Nephron progenitor cell (in vitro differentiated cells): ENCODE data around the gene TECPR2.
A peak's percentile ranks its signal among the peaks of the same experiment; 100 is the strongest.

ENCODE experiments used
- DNase-seq: peaks from one replicate; pipeline ENCODE4 v3.0.0; 2021
- H3K27ac Mint-ChIP-seq: 2 replicates; pipeline ENCODE4 v1.8.0; 2021; ENCODE audit warnings: mild to moderate bottlenecking, moderate library complexity, mixed read lengths
- H3K27me3 Mint-ChIP-seq: 2 replicates; pipeline ENCODE4 v1.8.0; 2021; ENCODE audit warnings: mild to moderate bottlenecking, low read depth, mixed read lengths; ENCODE audit not compliant: poor library complexity
- H3K36me3 Mint-ChIP-seq: 2 replicates; pipeline ENCODE4 v1.8.0; 2021; ENCODE audit warnings: low read depth, mixed read lengths
- H3K4me1 Mint-ChIP-seq: 2 replicates; pipeline ENCODE4 v1.8.0; 2021; ENCODE audit warnings: mixed read lengths
- H3K4me3 Mint-ChIP-seq: 2 replicates; pipeline ENCODE4 v1.8.0; 2021; ENCODE audit warnings: mild to moderate bottlenecking, moderate library complexity, mixed read lengths
- H3K9me3 Mint-ChIP-seq: 2 replicates; pipeline ENCODE4 v1.8.0; 2021; ENCODE audit warnings: mild to moderate bottlenecking, moderate library complexity, mixed read lengths
- CTCF ChIP-seq: fragments of 200-600 bp; sonication (generic); IDR thresholded peaks from 2 replicates; pipeline ENCODE4 v1.5.0; 2021; ENCODE audit warnings: antibody characterized with exemption

Gene TECPR2

GRCh38 chr14:102417001-102417431, 54.3 kb downstream of the TECPR2 start:
- peaks cover 5% of the 10 kb centered on the region for H3K27me3 Mint-ChIP-seq
- H3K27ac Mint-ChIP-seq: peak overlapping the region; percentile 87
- DNase-seq: no peak
- no peaks in the 10 kb centered on the region for H3K9me3 Mint-ChIP-seq
- peaks cover 55% of the 10 kb centered on the region for H3K4me1 Mint-ChIP-seq
- TF ChIP-seq CTCF: no peak
- peak overlapping the region; percentile 2 for H3K4me3 Mint-ChIP-seq
- H3K36me3 Mint-ChIP-seq: peaks cover 21% of the 10 kb centered on the region

- no peak for TF ChIP-seq CTCF
- no peak for DNase-seq
- no peaks in the 10 kb centered on the region for H3K9me3 Mint-ChIP-seq
- peaks cover 55% of the 10 kb centered on the region for H3K4me1 Mint-ChIP-seq
- peaks cover 21% of the 10 kb centered on the region for H3K36me3 Mint-ChIP-seq
- H3K27me3 Mint-ChIP-seq: peaks cover 5% of the 10 kb centered on the region
- peak overlapping the region; percentile 87 for H3K27ac Mint-ChIP-seq
- no peak overlapping the region for H3K4me3 Mint-ChIP-seq
These were observed 54.9 kb downstream of the TECPR2 start for GRCh38 chr14:102417646-102418045.

GRCh38 chr14:102418169-102418852, 55.6 kb downstream of the TECPR2 start:
- Mint-ChIP-seq H3K4me1 (peaks cover 55% of the 10 kb centered on the region), H3K27me3 (peaks cover 5% of the 10 kb centered on the region), H3K27ac (peak overlapping the region; percentile 72), H3K36me3 (peaks cover 21% of the 10 kb centered on the region), H3K4me3 (no peak overlapping the region), H3K9me3 (no peaks in the 10 kb centered on the region)
- TF ChIP-seq CTCF: no peak
- DNase-seq: no peak

- H3K4me1 Mint-ChIP-seq: peaks cover 55% of the 10 kb centered on the region
- no peak for DNase-seq
- peaks cover 25% of the 10 kb centered on the region for H3K36me3 Mint-ChIP-seq
- no peaks in the 10 kb centered on the region for H3K9me3 Mint-ChIP-seq
- H3K27ac Mint-ChIP-seq: peak overlapping the region; percentile 92
- H3K4me3 Mint-ChIP-seq: no peak overlapping the region
- peaks cover 5% of the 10 kb centered on the region for H3K27me3 Mint-ChIP-seq
- TF ChIP-seq CTCF: no peak
These were observed 56.1 kb downstream of the TECPR2 start for GRCh38 chr14:102418853-102419240.

GRCh38 chr14:102419276-102419675, 56.5 kb downstream of the TECPR2 start:
- peaks cover 55% of the 10 kb centered on the region for H3K4me1 Mint-ChIP-seq
- TF ChIP-seq CTCF: no peak
- H3K27me3 Mint-ChIP-seq: peaks cover 5% of the 10 kb centered on the region
- peaks cover 25% of the 10 kb centered on the region for H3K36me3 Mint-ChIP-seq
- H3K27ac Mint-ChIP-seq: peak overlapping the region; percentile 92
- no peak overlapping the region for H3K4me3 Mint-ChIP-seq
- H3K9me3 Mint-ChIP-seq: no peaks in the 10 kb centered on the region
- no peak for DNase-seq

GRCh38 chr14:102419716-102420115, 57.0 kb downstream of the TECPR2 start:
- peaks cover 5% of the 10 kb centered on the region for H3K27me3 Mint-ChIP-seq
- no peaks in the 10 kb centered on the region for H3K9me3 Mint-ChIP-seq
- DNase-seq: no peak
- peaks cover 55% of the 10 kb centered on the region for H3K4me1 Mint-ChIP-seq
- H3K4me3 Mint-ChIP-seq: no peak overlapping the region
- no peak overlapping the region for H3K27ac Mint-ChIP-seq
- TF ChIP-seq CTCF: no peak
- peaks cover 27% of the 10 kb centered on the region for H3K36me3 Mint-ChIP-seq
